SK-N-DZ (cell line): Measurements from ENCODE around the gene KDF1. TPM values are rescaled to one million over a fixed set of nuclear protein-coding genes. Genes with fewer than 3 reads are reported as not detected.

Experiments
- DNase-seq: peaks from one replicate; pipeline ENCODE4 v3.0.0-alpha.2; 2015; ENCODE audit warnings: low spot score
- polyA plus RNA-seq, 2 experiments: library from polyadenylated mRNA; depleted of rRNA; stranded (reverse); fragments of >200 nt; gene quantifications; 2 replicates each; pipeline ENCODE4 v1.2.3, GENCODE V29; 2014

KDF1 gene, protein sequence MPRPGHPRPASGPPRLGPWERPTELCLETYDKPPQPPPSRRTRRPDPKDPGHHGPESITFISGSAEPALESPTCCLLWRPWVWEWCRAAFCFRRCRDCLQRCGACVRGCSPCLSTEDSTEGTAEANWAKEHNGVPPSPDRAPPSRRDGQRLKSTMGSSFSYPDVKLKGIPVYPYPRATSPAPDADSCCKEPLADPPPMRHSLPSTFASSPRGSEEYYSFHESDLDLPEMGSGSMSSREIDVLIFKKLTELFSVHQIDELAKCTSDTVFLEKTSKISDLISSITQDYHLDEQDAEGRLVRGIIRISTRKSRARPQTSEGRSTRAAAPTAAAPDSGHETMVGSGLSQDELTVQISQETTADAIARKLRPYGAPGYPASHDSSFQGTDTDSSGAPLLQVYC
- polyA plus RNA-seq (2014; cell fraction: cytosol; rRNA removed) = not detected in 2 replicates
- not detected in 2 replicates for polyA plus RNA-seq (2014; cell fraction: nucleus; rRNA removed)

DNA sequence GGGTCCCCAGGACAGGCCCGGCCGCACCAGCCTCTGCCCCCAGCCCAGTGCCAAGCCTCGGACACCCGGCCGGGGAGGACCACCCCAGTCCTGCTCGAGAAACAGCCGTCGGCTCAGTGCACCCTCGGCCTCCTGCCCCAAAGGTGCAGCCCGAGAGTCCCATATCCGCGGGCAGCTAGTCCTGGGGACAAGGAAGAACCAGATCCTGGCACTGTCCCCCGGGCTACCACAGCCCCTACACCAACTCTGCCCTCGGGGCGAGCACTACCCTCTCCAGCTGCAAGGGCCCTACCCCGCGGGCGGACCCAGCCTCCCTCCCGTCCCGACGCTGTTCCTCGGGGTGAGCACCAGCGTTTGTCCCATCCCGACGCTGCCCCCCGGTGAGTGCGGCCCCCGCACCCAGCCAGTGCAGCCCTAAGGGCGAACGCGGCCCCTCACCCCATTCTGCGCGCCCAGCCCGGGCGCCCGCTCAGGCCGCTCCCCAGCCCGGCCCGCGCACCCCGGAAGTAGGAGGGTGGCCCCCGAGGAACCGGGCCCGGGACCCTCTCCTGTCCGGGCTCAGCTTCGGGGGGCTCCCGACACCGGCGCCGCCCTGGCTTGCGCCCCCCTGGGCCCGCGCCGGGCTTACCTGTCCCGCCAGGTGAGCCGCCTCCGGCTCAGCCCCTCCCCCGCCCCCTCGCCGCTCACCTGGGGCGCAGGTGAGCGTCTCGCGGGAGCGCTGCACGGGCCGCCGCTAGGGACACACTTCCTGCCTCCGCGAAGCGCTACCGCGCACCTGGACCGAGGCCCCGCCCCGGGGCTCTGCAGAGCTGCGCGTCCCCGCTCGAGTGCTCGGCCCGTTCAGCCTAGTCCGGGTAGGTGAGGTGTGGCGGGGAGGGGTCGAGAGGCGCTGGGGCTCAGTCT is at the start of gene KDF1:
Gene KDF1 (minus strand): TSS at position 747 of the 903 bp plus-strand sequence. CDS start 8,088 bp downstream, outside the sequence.
- DNase-seq = no peak

GRCh38 chr1:27009601-27010197 is 49.4 kb upstream of the KDF1 start:
- DNase-seq = no peak

- no peak for DNase-seq
Observed at GRCh38 chr1:27007909-27008582, 47.8 kb upstream of the KDF1 start.

DNA sequence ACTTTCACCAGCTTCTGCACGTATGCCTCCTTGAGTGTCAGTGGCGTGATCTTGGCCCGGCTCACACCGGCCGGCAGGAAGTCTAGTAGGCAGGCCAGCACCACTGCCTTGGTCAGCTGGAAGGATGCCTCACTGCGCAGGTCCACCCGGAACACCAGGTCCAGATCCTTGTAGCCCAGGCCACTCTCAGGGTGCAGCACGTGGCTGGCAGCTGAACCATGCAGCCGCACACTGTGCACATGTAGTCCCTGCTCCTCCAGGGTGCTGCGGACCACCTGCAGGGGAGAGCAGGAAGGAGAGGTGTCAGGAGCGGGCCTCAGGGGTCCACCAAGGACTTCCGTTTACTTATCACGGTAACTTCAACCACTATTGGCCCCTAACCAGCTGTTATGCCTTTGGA is 46.4 kb upstream of the KDF1 start:
- no peak for DNase-seq

DNA sequence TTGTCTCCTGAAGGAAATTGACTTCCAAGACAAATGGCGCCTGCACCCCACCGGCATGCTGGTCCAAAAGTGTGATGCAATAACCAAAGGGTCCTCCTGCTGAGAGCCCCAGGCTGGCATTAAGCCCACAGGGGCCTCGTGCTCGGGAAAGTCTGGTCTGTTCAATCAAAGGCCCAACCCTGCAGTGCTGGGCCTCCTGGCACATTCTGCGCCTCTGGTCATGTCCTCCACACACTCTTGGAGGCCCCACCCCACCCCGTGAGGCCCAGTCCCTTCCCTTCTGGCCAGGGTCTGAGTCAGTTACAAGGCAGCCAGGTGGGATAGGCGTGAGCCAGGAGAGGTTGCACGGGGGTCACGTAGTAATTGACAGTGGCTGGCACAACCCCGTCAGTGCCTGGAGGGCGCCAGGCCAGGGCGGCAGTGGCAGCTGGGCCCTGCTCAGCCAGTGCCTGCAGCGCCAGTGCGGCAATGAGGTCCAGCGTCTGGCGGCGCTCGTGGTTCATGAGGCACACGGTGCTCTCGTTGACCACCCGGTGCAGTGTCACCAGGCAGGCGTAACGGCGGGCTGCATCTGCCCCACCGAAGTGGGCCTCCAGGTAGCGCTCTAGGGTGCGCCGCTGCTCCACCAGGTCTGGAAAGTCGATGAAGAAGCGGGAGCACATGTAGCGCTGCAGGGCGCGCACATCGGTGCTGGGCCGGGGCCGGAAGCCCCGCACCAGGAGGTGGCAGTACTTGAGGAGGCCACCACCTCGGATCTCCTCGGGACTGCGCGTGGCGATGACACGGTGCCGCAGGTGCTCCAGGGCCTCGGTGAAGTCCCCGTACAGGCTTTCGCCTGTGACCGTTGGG is 45.6 kb upstream of the KDF1 start:
- DNase-seq = no peak

- no peak for DNase-seq
Observed at GRCh38 chr1:27005166-27005530, 44.9 kb upstream of the KDF1 start.

DNA sequence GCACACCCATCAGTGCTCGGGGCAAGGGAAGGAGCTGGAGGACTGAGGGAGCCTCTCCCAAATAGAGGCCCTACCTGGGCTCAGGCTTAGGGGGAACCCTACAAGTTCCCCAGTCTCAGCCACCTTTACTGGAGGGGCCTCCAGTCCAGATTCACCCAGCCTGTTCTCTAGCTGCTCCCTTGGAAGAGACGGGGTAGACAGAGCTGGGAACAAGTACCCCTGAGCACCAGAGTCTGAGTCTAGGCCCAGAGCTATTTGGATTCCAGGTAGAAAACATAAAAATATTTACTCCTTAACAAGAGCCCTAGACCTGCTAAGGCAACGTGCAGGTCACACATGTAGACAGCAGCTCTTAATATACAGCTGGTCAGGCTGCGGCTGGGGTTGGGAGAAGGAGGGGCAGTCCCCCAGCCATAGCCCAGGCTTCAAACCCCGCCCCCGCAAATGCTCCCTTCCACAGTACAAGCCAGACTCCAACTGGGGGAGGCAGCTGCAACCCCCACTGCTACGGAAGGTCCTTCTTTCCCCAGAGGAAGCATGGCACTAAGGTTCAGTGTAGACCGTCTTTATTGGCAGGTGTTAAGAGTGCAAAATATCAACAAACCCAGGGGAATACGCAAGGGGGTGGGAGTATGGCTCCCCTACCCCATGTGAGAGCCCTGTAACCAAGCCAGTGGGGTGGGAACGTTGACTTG is 44.4 kb upstream of the KDF1 start:
- DNase-seq = peak; percentile 51

GRCh38 chr1:27003745-27004470 is 43.6 kb upstream of the KDF1 start:
- no peak for DNase-seq

DNA sequence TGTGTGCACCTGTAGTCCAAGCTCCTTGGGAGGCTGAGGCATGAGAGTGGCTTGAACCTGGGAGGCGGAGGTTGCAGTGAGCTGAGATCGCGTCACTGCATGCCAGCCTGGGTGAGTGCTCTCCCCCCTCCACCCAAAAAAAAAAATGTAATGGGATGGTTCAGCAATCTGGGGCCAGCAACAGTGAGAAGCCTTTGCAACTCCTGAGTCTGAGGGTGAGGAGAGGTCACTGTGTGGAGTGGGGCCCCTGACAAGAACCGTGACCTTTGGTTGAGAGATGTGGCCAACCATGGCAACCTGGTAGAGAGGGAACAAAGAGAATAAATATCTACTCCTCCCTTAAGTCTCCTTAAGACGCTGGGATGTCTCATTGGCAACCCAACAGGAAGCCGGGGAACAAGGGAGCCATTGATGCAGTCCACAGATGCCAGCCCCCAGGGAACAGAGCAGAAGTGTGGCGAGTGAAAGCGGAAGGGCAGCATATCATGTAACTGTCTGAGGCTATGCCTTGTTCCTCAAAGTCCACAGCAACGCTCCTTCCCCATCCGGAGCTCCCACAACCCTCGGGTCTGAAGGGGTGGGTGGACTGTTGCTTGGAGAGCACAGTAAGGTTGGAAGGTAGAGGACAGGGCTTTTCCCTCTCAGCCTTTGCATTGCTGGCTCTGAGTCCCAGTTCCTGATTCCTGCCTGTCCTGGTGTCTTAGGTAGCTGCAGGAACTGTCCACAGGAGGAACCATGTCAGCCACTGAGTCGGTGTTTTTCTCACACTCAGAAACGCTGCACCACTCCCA is 41.5 kb upstream of the KDF1 start:
- DNase-seq = no peak

- no peak for DNase-seq
Observed at GRCh38 chr1:27000817-27001460, 40.7 kb upstream of the KDF1 start.

- no peak for DNase-seq
Observed at GRCh38 chr1:27000090-27000816, 40.0 kb upstream of the KDF1 start.

- DNase-seq = no peak
Observed at GRCh38 chr1:26999440-26999987, 39.2 kb upstream of the KDF1 start.

DNA sequence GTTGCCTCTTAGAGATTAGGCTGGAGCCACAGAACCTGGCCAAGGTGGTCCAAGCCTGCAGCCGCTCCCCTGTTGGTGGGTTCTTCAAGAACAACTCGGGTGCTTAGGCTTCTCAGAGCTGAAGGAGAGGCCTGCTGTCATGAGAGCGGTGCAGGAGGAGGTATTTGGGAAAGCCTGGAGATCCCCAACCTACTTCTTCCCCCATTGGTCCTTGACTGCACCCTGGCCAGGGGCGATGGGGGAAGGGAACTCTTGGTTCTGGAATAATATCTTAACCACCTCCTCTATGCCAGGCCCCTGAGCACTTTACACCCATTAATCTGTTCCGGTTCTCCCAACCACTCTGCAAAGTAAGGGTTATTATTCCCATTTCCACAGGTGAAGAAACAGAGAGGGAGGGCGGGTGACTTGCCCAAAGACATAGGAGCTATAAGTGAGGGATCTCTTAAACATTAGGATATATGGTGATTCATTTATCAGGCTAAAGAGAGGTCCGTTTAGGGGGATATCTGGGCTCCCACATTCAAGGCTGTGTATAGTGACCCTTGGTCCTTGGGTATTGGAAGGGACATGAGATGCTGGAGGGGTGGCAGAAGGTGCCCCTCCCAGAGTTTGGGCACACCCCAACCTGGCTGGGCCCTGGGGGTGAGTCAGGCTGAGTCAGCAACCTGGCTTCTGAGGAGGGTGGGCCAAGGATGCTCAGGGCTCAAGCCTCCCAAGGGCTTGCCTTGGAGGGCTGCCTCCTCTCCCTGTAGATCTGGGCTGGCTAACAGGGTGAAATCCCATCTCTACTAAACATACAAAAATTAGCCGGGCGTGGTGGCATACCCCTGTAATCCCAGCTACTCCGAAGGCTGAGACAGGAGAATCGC is 38.4 kb upstream of the KDF1 start:
- DNase-seq = no peak

DNA sequence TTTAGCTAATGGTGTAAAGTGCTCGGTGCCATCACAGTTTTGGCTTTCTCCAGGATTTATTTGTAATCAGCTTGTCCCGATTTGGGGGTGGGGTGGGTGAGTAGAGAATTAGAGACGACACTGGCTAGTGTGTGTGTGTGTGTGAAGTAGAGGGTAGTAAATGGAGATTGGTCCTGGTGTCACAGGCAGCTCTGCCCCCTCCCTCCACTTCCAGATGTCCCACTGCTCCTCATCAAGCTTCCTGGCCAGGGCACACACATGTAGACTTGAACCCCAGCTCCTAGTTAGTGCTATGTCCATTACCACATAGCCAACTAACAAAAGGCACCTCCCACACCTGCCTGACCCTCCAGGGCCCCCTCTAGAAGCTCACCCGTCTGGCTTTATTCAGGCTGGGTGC is 36.4 kb upstream of the KDF1 start:
- no peak for DNase-seq

DNA sequence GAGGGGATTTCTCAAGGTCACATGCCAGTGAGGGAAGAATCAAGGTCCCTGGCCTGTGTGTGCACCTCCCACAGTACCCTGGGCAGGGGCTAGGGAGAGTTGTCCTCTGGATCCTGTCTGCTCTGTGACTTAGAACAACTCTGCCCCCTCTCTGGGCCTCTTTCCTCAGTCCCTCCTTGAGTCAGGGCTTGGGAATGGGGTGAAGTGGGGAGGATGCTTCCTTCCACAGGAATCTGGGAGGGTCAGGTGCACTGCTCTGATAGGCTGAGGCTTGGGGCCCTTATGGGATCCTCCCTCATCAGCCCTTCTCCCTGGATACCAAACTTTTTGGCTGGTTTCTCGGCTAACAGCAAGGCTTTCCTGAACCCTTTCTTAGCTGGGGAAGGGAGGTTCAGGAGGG is 35.8 kb upstream of the KDF1 start:
- no peak for DNase-seq
